Eye (tissue), 1 donor: Measurements from ENCODE around the gene CHIA.
"Not testable (repeated sequence)": the region's sequence is repeated elsewhere in the genome, so short reads cannot be mapped to it uniquely, and the experiment has no call there.

ENCODE experiments used
- DNase-seq: peaks from one replicate; pipeline ENCODE4 v3.0.0-alpha.2; 2015

CHIA gene

GRCh38 chr1:111286912-111287311 is 3.7 kb upstream of the CHIA start:
- no peak for DNase-seq

GRCh38 chr1:111289371-111289770 is 1.3 kb upstream of the CHIA start:
- no peak for DNase-seq

GRCh38 chr1:111290104-111290503 is 547 bp upstream of the CHIA start:
- DNase-seq, result no peak

- no peak for DNase-seq
These were observed 3.7 kb downstream of the CHIA start for GRCh38 chr1:111294390-111294789.

- no peak for DNase-seq
These were observed 11.7 kb downstream of the CHIA start for GRCh38 chr1:111302374-111302773.

GRCh38 chr1:111309690-111310089 is 19.0 kb downstream of the CHIA start:
- DNase-seq, result no peak

GRCh38 chr1:111318523-111318922 is 27.9 kb downstream of the CHIA start:
- DNase-seq, result no peak

GRCh38 chr1:111320066-111320879 is 29.6 kb downstream of the CHIA start:
- DNase-seq, result no peak

- DNase-seq, result no peak
These were observed 32.6 kb downstream of the CHIA start for GRCh38 chr1:111323231-111323630.

GRCh38 chr1:111332190-111332589 is 41.5 kb downstream of the CHIA start:
- no peak for DNase-seq

- DNase-seq, result no peak
These were observed 43.5 kb downstream of the CHIA start for GRCh38 chr1:111334169-111334568.

- DNase-seq, result not testable (repeated sequence)
These were observed 44.7 kb downstream of the CHIA start for GRCh38 chr1:111335214-111335877.

- DNase-seq, result not testable (repeated sequence)
These were observed 48.2 kb downstream of the CHIA start for GRCh38 chr1:111338849-111339248.

- DNase-seq, result peak; percentile 95
These were observed 55.6 kb downstream of the CHIA start for GRCh38 chr1:111346089-111346885.

- DNase-seq, result peak; percentile 47
These were observed 56.4 kb downstream of the CHIA start for GRCh38 chr1:111347026-111347425.

GRCh38 chr1:111351700-111352099 is 61.0 kb downstream of the CHIA start:
- no peak for DNase-seq

- DNase-seq, result no peak
These were observed 63.9 kb downstream of the CHIA start for GRCh38 chr1:111354584-111354983.

- DNase-seq, result no peak
These were observed 68.3 kb downstream of the CHIA start for GRCh38 chr1:111358964-111359363.

GRCh38 chr1:111359376-111359775 is 68.7 kb downstream of the CHIA start:
- no peak for DNase-seq

- not testable (repeated sequence) for DNase-seq
These were observed 69.6 kb downstream of the CHIA start for GRCh38 chr1:111360257-111360656.

GRCh38 chr1:111361761-111362160 is 71.1 kb downstream of the CHIA start:
- DNase-seq, result no peak

- DNase-seq, result no peak
These were observed 74.0 kb downstream of the CHIA start for GRCh38 chr1:111364690-111365089.

- no peak for DNase-seq
These were observed 75.6 kb downstream of the CHIA start for GRCh38 chr1:111366256-111366655.

- DNase-seq, result no peak
These were observed 78.5 kb downstream of the CHIA start for GRCh38 chr1:111369177-111369576.
